GM10266 (cell line): Measurements from ENCODE around the gene PDSS1.
A peak's percentile ranks its signal among the peaks of the same experiment; 100 is the strongest.
"Not testable (repeated sequence)": the region's sequence is repeated elsewhere in the genome, so short reads cannot be mapped to it uniquely, and the experiment has no call there.

ENCODE experiments used
- DNase-seq: peaks from one replicate; pipeline ENCODE4 v3.0.0; 2012; ENCODE audit errors: extremely low spot score
- CTCF ChIP-seq: IDR thresholded peaks from 2 replicates; pipeline ENCODE4 v1.5.1; 2012; ENCODE audit warnings: mild to moderate bottlenecking, low read depth; ENCODE audit not compliant: control insufficient read depth, insufficient read depth; ENCODE audit errors: missing control alignments

The PDSS1 gene

GRCh38 chr10:26685441-26685840 is 12.1 kb upstream of the PDSS1 start:
- DNase-seq = no peak
- TF ChIP-seq CTCF = no peak

GRCh38 chr10:26689399-26689798 is 8.1 kb upstream of the PDSS1 start:
- TF ChIP-seq CTCF = no peak
- DNase-seq = no peak

- no peak for TF ChIP-seq CTCF
- no peak for DNase-seq
Observed at GRCh38 chr10:26690731-26691475, 6.6 kb upstream of the PDSS1 start.

- DNase-seq = not testable (repeated sequence)
Observed at GRCh38 chr10:26694536-26694935, 3.0 kb upstream of the PDSS1 start.

GRCh38 chr10:26696786-26697162 is 727 bp upstream of the PDSS1 start:
- no peak for TF ChIP-seq CTCF
- no peak for DNase-seq

GRCh38 chr10:26697922-26698608 is 564 bp downstream of the PDSS1 start:
- DNase-seq = peak; percentile 40
- TF ChIP-seq CTCF = no peak

- DNase-seq = peak; percentile 15
- TF ChIP-seq CTCF = no peak
Observed at GRCh38 chr10:26698909-26699308, 1.4 kb downstream of the PDSS1 start.
